ENCODE measurements around the gene POLR3B.
A peak's percentile ranks its signal among the peaks of the same experiment; 100 is the strongest.
"Not testable (repeated sequence)": the region's sequence is repeated elsewhere in the genome, so short reads cannot be mapped to it uniquely, and the experiment has no call there.

POLR3B gene

GRCh38 chr12:106357549-106358395 lies at the start of gene POLR3B:
TSS of gene POLR3B (plus strand) at chr12:106357748. CDS start at chr12:106357880, 132 bp downstream.
- H3K27me3 ChIP-seq (ENCODE audit: insufficient read depth, insufficient read length), result no peaks in the 10 kb centered on the region

GRCh38 chr12:106308121-106308520 lies 49.4 kb upstream of the POLR3B start:
- no peak overlapping the region for H3K9ac ChIP-seq (ENCODE audit: insufficient read length, low read depth)
- no peak for DNase-seq (ENCODE audit: low read depth, low spot score)
- H3K9me3 ChIP-seq (ENCODE audit: insufficient read depth, low read length), result no peaks in the 10 kb centered on the region
- H3K27me3 ChIP-seq (ENCODE audit: insufficient read depth, insufficient read length), result no peaks in the 10 kb centered on the region
- H3K36me3 ChIP-seq (ENCODE audit: insufficient read depth, insufficient read length, low read length), result no peaks in the 10 kb centered on the region
- no peak overlapping the region for H3K4me3 ChIP-seq (ENCODE audit: insufficient read length, low read depth)
- peaks cover 9% of the 10 kb centered on the region for H3K4me1 ChIP-seq (ENCODE audit: insufficient read depth, insufficient read length)
- no peak for TF ChIP-seq ZNF274 (IDR thresholded peaks at IDR 0.05; ENCODE audit: low read depth, low read length)
- no peak for TF ChIP-seq SUZ12 (IDR thresholded peaks at IDR 0.05; ENCODE audit: extremely low read depth, insufficient read depth, insufficient read length)
- TF ChIP-seq YY1 (IDR thresholded peaks at IDR 0.05; ENCODE audit: insufficient read depth, insufficient read length), result no peak

More at GRCh38 chr12:106357549-106358395, at the start of gene POLR3B:
- Histone ChIP-seq H3K9me3 (ENCODE audit: insufficient read depth, low read length) (no peaks in the 10 kb centered on the region), H3K4me3 (ENCODE audit: insufficient read length, low read depth) (peak within 1 kb of the TSS; percentile 97), H3K4me1 (ENCODE audit: insufficient read depth, insufficient read length) (peaks cover 3% of the 10 kb centered on the region), H3K9ac (ENCODE audit: insufficient read length, low read depth) (peak within 1 kb of the TSS; percentile 99), H3K36me3 (ENCODE audit: insufficient read depth, insufficient read length, low read length) (peaks cover 6% of the 10 kb centered on the region)
- DNase-seq (ENCODE audit: low read depth, low spot score), result peak; percentile 90
- TF ChIP-seq SUZ12 (IDR thresholded peaks at IDR 0.05; ENCODE audit: extremely low read depth, insufficient read depth, insufficient read length) (no peak), YY1 (IDR thresholded peaks at IDR 0.05; ENCODE audit: insufficient read depth, insufficient read length) (no peak), ZNF274 (IDR thresholded peaks at IDR 0.05; ENCODE audit: low read depth, low read length) (no peak)

- no peak overlapping the region for H3K9ac ChIP-seq (ENCODE audit: insufficient read length, low read depth)
- H3K4me3 ChIP-seq (ENCODE audit: insufficient read length, low read depth), result no peak overlapping the region
- peaks cover 9% of the 10 kb centered on the region for H3K4me1 ChIP-seq (ENCODE audit: insufficient read depth, insufficient read length)
- H3K27me3 ChIP-seq (ENCODE audit: insufficient read depth, insufficient read length), result no peaks in the 10 kb centered on the region
- TF ChIP-seq SUZ12 (IDR thresholded peaks at IDR 0.05; ENCODE audit: extremely low read depth, insufficient read depth, insufficient read length) (no peak), ZNF274 (IDR thresholded peaks at IDR 0.05; ENCODE audit: low read depth, low read length) (no peak), YY1 (IDR thresholded peaks at IDR 0.05; ENCODE audit: insufficient read depth, insufficient read length) (no peak)
- no peaks in the 10 kb centered on the region for H3K9me3 ChIP-seq (ENCODE audit: insufficient read depth, low read length)
- no peaks in the 10 kb centered on the region for H3K36me3 ChIP-seq (ENCODE audit: insufficient read depth, insufficient read length, low read length)
- no peak for DNase-seq (ENCODE audit: low read depth, low spot score)
Measured at GRCh38 chr12:106308611-106309010, 48.9 kb upstream of the POLR3B start.

GRCh38 chr12:106309671-106310505 lies 47.7 kb upstream of the POLR3B start:
- no peak for DNase-seq (ENCODE audit: low read depth, low spot score)
- Histone ChIP-seq H3K9me3 (ENCODE audit: insufficient read depth, low read length) (no peaks in the 10 kb centered on the region), H3K36me3 (ENCODE audit: insufficient read depth, insufficient read length, low read length) (no peaks in the 10 kb centered on the region), H3K4me3 (ENCODE audit: insufficient read length, low read depth) (no peak overlapping the region), H3K4me1 (ENCODE audit: insufficient read depth, insufficient read length) (peaks cover 4% of the 10 kb centered on the region), H3K9ac (ENCODE audit: insufficient read length, low read depth) (no peak overlapping the region), H3K27me3 (ENCODE audit: insufficient read depth, insufficient read length) (no peaks in the 10 kb centered on the region)
- TF ChIP-seq SUZ12 (IDR thresholded peaks at IDR 0.05; ENCODE audit: extremely low read depth, insufficient read depth, insufficient read length) (no peak), ZNF274 (IDR thresholded peaks at IDR 0.05; ENCODE audit: low read depth, low read length) (no peak), YY1 (IDR thresholded peaks at IDR 0.05; ENCODE audit: insufficient read depth, insufficient read length) (no peak)

GRCh38 chr12:106310687-106311086 lies 46.9 kb upstream of the POLR3B start:
- no peaks in the 10 kb centered on the region for H3K4me1 ChIP-seq (ENCODE audit: insufficient read depth, insufficient read length)
- no peaks in the 10 kb centered on the region for H3K9me3 ChIP-seq (ENCODE audit: insufficient read depth, low read length)
- no peak overlapping the region for H3K9ac ChIP-seq (ENCODE audit: insufficient read length, low read depth)
- H3K27me3 ChIP-seq (ENCODE audit: insufficient read depth, insufficient read length), result no peaks in the 10 kb centered on the region
- H3K36me3 ChIP-seq (ENCODE audit: insufficient read depth, insufficient read length, low read length), result no peaks in the 10 kb centered on the region
- no peak overlapping the region for H3K4me3 ChIP-seq (ENCODE audit: insufficient read length, low read depth)
- TF ChIP-seq YY1 (IDR thresholded peaks at IDR 0.05; ENCODE audit: insufficient read depth, insufficient read length) (no peak), SUZ12 (IDR thresholded peaks at IDR 0.05; ENCODE audit: extremely low read depth, insufficient read depth, insufficient read length) (no peak), ZNF274 (IDR thresholded peaks at IDR 0.05; ENCODE audit: low read depth, low read length) (no peak)
- no peak for DNase-seq (ENCODE audit: low read depth, low spot score)

- Histone ChIP-seq H3K36me3 (ENCODE audit: insufficient read depth, insufficient read length, low read length) (no peaks in the 10 kb centered on the region), H3K9ac (ENCODE audit: insufficient read length, low read depth) (no peak overlapping the region), H3K4me1 (ENCODE audit: insufficient read depth, insufficient read length) (no peaks in the 10 kb centered on the region), H3K9me3 (ENCODE audit: insufficient read depth, low read length) (no peaks in the 10 kb centered on the region), H3K27me3 (ENCODE audit: insufficient read depth, insufficient read length) (no peaks in the 10 kb centered on the region), H3K4me3 (ENCODE audit: insufficient read length, low read depth) (no peak overlapping the region)
- no peak for DNase-seq (ENCODE audit: low read depth, low spot score)
- TF ChIP-seq YY1 (IDR thresholded peaks at IDR 0.05; ENCODE audit: insufficient read depth, insufficient read length) (no peak), SUZ12 (IDR thresholded peaks at IDR 0.05; ENCODE audit: extremely low read depth, insufficient read depth, insufficient read length) (no peak), ZNF274 (IDR thresholded peaks at IDR 0.05; ENCODE audit: low read depth, low read length) (no peak)
Measured at GRCh38 chr12:106311139-106311538, 46.4 kb upstream of the POLR3B start.

GRCh38 chr12:106313413-106313812 lies 44.1 kb upstream of the POLR3B start:
- not testable (repeated sequence) for H3K36me3 ChIP-seq (ENCODE audit: insufficient read depth, insufficient read length, low read length); H3K9me3 ChIP-seq (ENCODE audit: insufficient read depth, low read length); DNase-seq (ENCODE audit: low read depth, low spot score); H3K27me3 ChIP-seq (ENCODE audit: insufficient read depth, insufficient read length); H3K4me1 ChIP-seq (ENCODE audit: insufficient read depth, insufficient read length); H3K4me3 ChIP-seq (ENCODE audit: insufficient read length, low read depth); H3K9ac ChIP-seq (ENCODE audit: insufficient read length, low read depth)

Measured in NT2/D1 (cell line).